Measurements from ENCODE around the gene NXPE3. TPM values are rescaled to one million over a fixed set of nuclear protein-coding genes. Genes with fewer than 3 reads are reported as not detected.

NXPE3 gene
- polyA plus RNA-seq, 1 experiment = 41.1 TPM

GRCh38 chr3:101819649-101820206 lies 40.7 kb downstream of the NXPE3 start:
- DNase-seq (ENCODE audit: low read depth, low spot score) = no peak
- TF ChIP-seq CTCF (IDR thresholded peaks at IDR 0.05; ENCODE audit: low read depth, low read length) = no peak
- H3K27me3 ChIP-seq (ENCODE audit: control insufficient read depth, insufficient read depth, low read length) = no peaks in the 10 kb centered on the region
- no peak overlapping the region for H3K4me3 ChIP-seq (ENCODE audit: low read depth, low read length)
- ChIA-PET POLR2A (no interaction called here), CTCF (interaction anchor here (1.2 to 6.0 kb wide), 2 partner anchors 17 to 406 kb away, joined by 4 to 51 read pairs; no protein-coding TSS in a partner anchor)
- no peaks in the 10 kb centered on the region for H3K9me3 ChIP-seq (ENCODE audit: control insufficient read depth, insufficient read depth, low read length)
- H3K27ac ChIP-seq (ENCODE audit: low read depth, low read length) = no peak overlapping the region

GRCh38 chr3:101821503-101821902 lies 42.5 kb downstream of the NXPE3 start:
- CTCF ChIA-PET = interaction anchor here (1.2 to 6.0 kb wide), 6 partner anchors 9 to 408 kb away, joined by 5 to 51 read pairs (median 10); no protein-coding TSS in a partner anchor
- POLR2A ChIA-PET = interaction anchor here (1.2 kb wide), 1 partner anchor 28 kb away, joined by 5 read pairs; the partner anchor contains the start of gene NFKBIZ
- no peak for TF ChIP-seq CTCF (IDR thresholded peaks at IDR 0.05; ENCODE audit: low read depth, low read length)
- no peaks in the 10 kb centered on the region for H3K9me3 ChIP-seq (ENCODE audit: control insufficient read depth, insufficient read depth, low read length)
- no peaks in the 10 kb centered on the region for H3K27me3 ChIP-seq (ENCODE audit: control insufficient read depth, insufficient read depth, low read length)
- no peak for DNase-seq (ENCODE audit: low read depth, low spot score)
- H3K27ac ChIP-seq (ENCODE audit: low read depth, low read length) = no peak overlapping the region
- no peak overlapping the region for H3K4me3 ChIP-seq (ENCODE audit: low read depth, low read length)

- Histone ChIP-seq H3K27me3 (ENCODE audit: control insufficient read depth, insufficient read depth, low read length) (no peaks in the 10 kb centered on the region), H3K9me3 (ENCODE audit: control insufficient read depth, insufficient read depth, low read length) (no peaks in the 10 kb centered on the region), H3K27ac (ENCODE audit: low read depth, low read length) (no peak overlapping the region), H3K4me3 (ENCODE audit: low read depth, low read length) (no peak overlapping the region)
- DNase-seq (ENCODE audit: low read depth, low spot score) = no peak
- POLR2A ChIA-PET = interaction anchor here (1.5 kb wide), 1 partner anchor 26 kb away, joined by 8 read pairs; the partner anchor contains the start of gene NFKBIZ
- TF ChIP-seq CTCF (IDR thresholded peaks at IDR 0.05; ENCODE audit: low read depth, low read length) = no peak
- CTCF ChIA-PET = interaction anchor here (1.1 to 6.0 kb wide), 4 partner anchors 9 to 406 kb away, joined by 4 to 51 read pairs (median 28); no protein-coding TSS in a partner anchor
Observed at GRCh38 chr3:101823525-101823924, 44.5 kb downstream of the NXPE3 start.

- POLR2A ChIA-PET = interaction anchor here (1.5 kb wide), 1 partner anchor 24 kb away, joined by 8 read pairs; the partner anchor contains the start of gene NFKBIZ
- CTCF ChIA-PET = interaction anchor here (1.1 to 6.0 kb wide), 4 partner anchors 11 to 404 kb away, joined by 4 to 51 read pairs (median 28); no protein-coding TSS in a partner anchor
- Histone ChIP-seq H3K27me3 (ENCODE audit: control insufficient read depth, insufficient read depth, low read length) (no peaks in the 10 kb centered on the region), H3K27ac (ENCODE audit: low read depth, low read length) (no peak overlapping the region), H3K4me3 (ENCODE audit: low read depth, low read length) (no peak overlapping the region), H3K9me3 (ENCODE audit: control insufficient read depth, insufficient read depth, low read length) (no peaks in the 10 kb centered on the region)
- no peak for DNase-seq (ENCODE audit: low read depth, low spot score)
- TF ChIP-seq CTCF (IDR thresholded peaks at IDR 0.05; ENCODE audit: low read depth, low read length) = no peak
Observed at GRCh38 chr3:101824702-101825101, 45.7 kb downstream of the NXPE3 start.

DNA sequence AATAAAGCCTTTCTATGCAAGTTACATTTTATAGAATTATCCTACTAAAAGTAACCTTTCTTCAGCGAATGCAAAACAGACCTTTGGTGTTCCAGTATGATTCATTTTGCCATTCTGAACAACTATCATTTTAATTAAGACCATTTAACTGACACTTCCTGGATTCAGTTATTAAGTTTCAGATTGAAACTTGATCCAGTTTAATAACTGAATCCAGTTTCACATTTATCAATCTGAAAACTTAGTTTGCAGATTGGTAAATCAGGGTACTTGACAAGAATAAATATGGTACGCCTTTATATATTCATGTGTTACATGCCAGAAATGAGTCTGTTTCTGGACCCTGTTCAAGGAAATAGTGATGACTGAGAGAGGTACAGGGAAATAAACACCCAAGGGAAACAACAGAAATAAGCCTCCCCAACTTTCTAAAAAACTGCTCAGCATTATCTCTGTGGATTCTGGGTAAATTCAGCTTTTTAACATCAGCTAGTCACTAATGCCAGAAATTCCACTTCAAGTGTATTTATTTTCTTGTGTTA lies 47.0 kb downstream of the NXPE3 start:
- H3K4me3 ChIP-seq (ENCODE audit: low read depth, low read length) = no peak overlapping the region
- H3K27ac ChIP-seq (ENCODE audit: low read depth, low read length) = no peak overlapping the region
- no peaks in the 10 kb centered on the region for H3K9me3 ChIP-seq (ENCODE audit: control insufficient read depth, insufficient read depth, low read length)
- ChIA-PET CTCF (interaction anchor here (0.6 to 4.4 kb wide), 6 partner anchors 11 to 403 kb away, joined by 3 to 29 read pairs (median 4); no protein-coding TSS in a partner anchor), POLR2A (interaction anchor here (2.5 kb wide), 1 partner anchor 23 kb away, joined by 39 read pairs; the partner anchor contains the start of gene NFKBIZ)
- no peak for TF ChIP-seq CTCF (IDR thresholded peaks at IDR 0.05; ENCODE audit: low read depth, low read length)
- no peak for DNase-seq (ENCODE audit: low read depth, low spot score)
- H3K27me3 ChIP-seq (ENCODE audit: control insufficient read depth, insufficient read depth, low read length) = no peaks in the 10 kb centered on the region

All from AG04450 (cell line).